NCI-H510A treated with DMSO at 0.1 percent for 48 hours (cell line): Measurements from ENCODE around the gene RCAN2.
"Not testable (repeated sequence)": the region's sequence is repeated elsewhere in the genome, so short reads cannot be mapped to it uniquely, and the experiment has no call there.

Source experiments
- DNase-seq: peaks from one replicate; lab custom pipeline; 2025; lab: John Stamatoyannopoulos, UW

Gene RCAN2

DNA sequence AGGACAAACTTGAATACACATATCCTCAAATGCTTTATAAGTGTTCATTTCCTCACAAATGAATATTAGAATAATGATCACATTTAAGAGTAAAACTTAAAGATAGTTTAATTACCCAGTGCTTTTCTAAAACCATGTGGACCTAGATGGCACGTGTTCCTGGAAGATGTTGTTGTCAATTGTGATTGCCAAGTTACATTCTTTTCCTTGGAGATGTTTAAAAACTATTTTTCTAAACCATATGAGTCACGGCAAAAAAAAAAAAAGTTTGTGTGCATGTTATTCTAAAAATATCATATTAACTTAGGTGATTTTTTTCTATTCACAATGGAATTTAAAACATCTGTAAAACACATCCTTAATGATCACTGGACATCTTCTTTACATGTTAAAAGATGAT is 51.1 kb downstream of the RCAN2 start:
- DNase-seq: no peak

DNA sequence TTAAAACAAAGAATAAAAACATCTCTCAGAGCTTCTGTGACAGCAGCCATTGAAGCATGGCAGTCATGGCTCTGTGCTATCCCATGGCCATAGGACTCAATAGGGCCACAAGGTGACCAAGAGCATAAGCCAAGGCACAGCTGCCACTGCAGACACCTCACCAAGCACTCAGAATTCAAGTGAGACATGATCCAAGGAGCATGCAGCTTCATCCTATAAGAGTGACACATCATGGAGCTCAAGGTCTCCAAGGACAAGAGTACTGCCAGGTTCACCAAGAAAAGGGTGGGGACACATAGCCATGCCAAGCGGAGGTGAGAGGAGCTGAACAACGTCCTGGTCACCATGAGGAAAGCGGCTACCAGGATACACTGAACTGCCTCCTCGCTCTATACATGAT is 53.0 kb downstream of the RCAN2 start:
- no peak for DNase-seq

DNA sequence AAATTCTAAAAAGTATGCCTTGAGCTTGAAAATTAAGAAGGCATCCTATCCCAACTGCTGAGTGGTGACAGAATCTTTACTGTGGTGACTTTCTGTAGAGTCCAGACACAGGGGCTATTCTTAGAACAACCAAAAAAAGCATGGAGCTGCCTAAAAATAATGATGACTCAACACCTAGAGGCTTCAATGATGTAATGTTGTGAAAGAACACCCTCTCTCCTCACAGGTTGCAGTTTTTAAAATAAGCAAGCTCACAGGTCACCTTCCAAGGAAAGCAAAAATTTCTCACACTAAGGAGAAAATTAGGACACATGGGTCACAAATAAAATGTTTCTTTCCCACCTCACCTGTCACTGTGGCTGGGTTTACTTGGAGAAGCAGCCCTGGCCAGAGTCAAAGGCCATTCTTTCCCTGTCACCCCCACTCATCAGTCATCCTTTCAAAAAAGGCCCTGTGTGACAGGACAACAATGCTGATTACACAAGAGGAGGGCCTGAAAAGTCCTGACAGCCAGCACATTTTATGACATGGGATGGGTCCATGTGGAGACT is 53.5 kb downstream of the RCAN2 start:
- DNase-seq: no peak

DNA sequence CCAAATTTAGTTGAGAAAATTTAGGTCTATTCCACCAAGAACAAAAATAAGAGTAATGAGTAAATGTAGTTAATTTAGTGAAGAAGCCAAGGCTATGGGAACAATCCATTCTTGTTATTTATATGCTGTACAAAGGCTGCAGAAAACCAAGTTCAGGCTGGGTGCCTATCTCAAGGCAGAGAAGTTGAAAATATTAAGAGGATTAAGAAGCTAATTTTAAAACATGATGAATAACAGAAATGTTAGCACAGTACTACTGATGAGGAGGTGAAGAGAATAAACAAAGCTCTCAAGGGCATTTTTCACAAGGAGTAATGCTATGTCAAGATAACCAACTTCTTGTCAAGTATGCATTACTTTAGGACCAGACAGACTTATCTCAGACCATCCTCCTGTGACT is 68.6 kb downstream of the RCAN2 start:
- no peak for DNase-seq

DNA sequence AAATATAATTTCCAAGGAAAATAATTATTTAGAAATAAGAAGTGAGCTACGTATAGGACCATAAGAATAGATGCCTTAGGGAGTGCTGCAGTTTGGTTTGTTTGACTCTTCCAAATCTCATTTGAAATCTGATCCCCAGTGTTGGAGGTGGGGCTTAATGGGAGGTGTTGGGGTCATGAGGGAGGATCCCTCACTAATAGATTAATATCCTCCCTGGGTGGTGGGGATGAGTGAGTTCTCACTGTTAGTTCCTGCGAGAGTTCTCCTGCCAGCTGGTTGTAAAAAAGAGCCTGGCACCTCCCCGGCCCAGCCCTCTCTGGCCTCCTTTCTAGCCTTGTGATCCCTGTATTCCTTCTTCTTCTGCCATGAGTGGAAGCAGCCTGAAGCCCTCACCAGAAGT is 69.3 kb downstream of the RCAN2 start:
- DNase-seq: no peak

DNA sequence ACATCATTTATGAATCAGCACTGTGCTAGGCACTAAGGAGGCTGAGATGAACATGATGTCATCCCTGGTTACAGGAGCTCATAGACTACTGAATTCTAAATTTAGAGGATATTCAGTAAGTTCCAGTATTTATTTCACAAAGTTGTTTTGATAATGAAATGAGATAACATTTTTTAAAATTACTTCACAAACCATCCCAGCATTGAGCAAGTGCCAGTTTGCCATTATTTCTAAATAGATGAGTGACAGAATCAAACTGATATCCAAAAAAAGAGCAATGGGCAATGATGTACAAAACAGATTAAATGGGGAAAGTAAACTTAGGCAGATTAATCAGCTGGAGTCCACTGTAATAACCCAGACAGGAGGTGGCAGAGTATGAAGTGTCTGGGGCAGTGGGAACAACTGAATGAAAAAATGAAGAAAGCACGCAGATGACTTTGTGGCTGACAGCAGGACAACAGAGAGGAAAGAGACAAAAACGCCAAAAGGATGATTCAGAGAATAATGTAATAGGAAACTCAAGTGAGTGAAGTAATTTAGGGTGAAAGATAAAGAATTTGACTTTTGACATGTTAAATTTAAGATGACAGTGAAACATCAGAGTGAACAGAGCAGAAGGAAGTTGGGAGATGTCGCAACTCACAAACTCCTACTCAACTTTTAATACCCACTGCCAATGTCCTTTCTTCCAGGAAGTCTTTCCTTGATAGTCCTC is 70.2 kb downstream of the RCAN2 start:
- no peak for DNase-seq

DNA sequence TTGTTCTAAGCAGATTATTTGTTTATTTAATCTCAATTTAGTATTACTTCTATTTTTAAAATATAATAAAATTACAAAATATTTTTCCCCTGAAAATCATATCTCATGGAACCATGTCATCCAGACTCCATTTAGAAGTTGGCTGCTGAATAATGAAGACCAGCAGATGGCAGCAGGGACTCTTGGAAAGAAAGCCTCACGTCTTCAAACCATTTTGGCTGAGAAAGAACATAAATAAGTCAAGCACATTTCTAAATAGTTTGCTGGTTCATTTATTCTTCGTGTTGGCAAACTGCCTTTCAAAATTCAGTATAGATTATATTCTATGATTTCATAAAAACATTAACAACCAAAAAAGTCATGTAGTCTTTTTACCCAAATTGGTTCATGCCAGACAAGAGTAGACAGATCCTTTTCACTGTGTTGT is 71.7 kb downstream of the RCAN2 start:
- peak; percentile 68 for DNase-seq

DNA sequence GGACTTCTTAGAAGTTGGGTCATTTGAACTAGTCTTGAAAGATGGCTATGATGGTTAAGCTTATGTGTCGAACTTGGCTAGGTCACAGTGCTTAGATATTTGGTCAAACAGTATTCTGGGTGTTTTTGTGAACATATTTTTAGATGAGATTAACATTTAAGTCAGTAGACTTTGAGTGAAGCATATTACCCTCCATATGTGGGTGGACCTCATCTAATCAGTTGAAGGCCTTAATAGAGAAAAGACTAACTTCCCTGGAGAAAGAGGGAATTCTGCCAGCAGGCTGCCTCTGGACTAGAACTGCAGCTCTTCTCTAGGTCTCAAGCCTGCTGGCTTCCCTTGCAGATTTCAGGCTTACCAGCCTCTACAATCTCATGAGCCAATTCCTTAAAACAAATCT is 76.9 kb downstream of the RCAN2 start:
- DNase-seq: no peak

DNA sequence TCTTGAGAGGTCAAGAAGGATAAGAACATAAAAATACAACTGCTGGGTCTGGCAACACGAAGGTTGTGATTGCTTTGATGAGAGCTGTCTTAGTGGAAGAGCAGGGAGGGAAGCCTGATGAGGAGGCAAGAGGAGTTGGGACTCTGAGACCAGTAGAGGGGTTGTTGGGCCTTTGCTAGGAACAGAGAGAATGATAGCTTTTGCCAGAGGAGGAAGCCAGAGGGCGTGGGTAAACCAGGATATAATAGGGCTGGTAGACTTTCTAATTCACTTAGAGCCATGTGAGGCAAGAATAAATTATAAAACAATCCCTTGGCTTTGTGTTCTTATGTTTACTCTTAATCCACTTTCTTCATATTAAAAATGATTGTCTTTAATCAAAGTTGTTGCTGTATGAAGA is 78.6 kb downstream of the RCAN2 start:
- DNase-seq: no peak

DNA sequence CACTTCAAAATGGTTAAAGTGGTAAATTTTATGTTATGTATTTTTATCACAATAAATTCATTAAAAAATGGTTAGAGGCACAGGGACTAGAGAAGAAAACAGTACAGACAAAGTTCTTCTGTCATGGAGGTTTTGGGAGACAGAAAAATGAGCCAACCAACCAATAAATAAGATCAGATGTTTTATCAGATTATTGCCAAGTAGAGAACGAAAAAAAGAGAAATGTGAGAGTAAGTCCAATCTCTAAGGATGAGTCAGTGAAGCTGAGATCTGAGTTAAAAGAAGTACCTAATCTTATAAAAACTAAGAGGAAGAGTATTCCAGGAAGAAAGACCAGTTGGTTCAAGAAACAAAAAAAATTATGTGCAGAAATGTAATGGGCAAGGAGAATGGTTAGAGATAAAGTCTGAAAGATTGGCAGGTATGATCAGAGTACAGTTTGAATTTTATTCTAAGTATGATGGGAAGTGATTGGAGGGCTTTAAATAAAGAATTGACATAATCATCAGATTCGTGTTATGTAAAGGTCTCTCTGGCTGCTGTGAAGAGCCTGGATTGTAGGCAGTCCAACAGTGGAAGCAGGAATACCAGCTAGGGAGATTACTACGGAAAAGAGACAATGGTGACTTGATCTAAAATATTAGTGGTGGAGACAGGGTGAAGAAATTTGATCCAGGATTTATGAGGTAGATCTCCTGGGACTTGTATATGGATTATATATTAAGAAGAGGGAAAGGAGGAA is 79.6 kb downstream of the RCAN2 start:
- DNase-seq: no peak

DNA sequence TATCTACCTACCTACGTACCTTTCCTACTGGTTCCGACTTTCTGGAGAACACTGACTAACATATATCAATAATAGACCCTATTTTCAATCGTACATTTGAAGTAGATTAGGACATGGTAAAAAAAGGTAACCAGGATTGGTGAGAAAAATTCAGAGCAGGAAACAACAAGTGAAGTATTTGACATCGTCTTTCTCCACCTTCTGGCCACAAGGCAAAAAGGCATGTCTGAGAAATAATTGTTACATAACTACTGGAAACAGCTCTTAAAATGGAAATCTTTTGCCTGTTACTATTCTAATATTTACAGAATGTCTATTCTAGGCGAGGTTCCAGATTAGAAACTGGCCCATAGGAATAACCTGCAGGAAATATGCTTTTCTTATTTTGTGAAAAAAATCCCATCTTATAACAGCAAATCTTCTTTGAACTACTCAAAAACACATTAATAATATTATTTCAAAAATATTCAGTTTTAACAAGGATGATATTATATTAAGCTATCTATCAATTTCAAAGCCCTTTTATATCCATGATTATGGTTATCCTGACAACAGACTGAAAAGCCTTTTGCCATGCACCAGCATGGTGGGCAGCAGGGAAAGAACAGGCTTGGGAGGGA is 80.8 kb downstream of the RCAN2 start:
- peak; percentile 81 for DNase-seq

DNA sequence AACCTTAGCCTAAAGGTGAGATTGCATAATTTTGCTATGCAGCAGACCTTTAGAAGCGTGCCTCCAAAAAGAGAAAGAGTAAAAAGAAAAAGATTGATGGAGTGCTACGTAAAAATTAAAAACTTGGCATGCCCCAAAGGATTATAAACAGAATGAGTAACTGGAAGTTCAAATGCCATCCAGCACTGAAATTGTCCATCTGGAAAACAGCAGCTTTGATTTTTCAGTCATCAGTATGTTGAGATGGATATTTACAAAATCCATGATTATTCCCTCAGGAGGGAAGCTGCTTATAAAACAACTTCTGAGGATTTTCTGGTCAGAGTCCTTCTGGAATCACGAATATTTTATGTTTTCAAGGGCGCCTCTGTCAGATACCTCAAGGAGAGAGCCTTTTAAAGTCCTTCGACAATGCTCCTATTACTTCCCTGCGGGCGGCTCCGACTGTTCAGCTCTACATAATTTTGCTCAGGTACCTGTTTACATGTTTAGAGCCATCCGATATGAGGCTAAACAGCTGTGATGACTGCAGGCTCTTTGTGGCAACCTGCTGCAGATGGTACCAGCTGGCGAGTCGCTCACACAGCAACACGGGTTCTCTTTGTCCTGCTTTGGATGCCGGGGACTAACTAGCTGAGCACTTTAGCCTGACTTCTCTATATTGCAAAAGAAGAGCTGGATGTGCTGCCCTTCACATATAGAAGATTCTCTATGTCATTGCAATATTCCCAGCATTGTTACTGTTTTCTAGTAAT is 83.3 kb downstream of the RCAN2 start:
- DNase-seq: peak; percentile 53

DNA sequence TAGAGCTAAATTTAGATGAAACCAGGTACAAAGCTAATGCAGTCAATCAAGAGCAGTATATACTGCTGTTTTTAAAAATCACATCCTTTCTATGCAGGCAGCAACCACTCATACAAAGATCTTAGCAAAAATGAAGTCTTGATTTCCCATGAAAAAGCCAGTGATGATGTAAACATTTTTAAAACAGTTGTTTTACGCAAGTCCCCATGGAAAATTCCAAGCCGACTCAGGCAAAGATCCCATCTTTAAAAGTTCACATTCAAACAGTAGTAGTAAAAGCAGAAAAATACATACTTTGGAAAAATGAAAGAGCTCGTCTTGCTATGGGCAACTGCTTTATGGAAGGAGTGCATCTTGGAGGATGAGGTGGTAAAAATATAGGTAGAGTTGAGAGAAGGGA is 84.0 kb downstream of the RCAN2 start:
- no peak for DNase-seq

DNA sequence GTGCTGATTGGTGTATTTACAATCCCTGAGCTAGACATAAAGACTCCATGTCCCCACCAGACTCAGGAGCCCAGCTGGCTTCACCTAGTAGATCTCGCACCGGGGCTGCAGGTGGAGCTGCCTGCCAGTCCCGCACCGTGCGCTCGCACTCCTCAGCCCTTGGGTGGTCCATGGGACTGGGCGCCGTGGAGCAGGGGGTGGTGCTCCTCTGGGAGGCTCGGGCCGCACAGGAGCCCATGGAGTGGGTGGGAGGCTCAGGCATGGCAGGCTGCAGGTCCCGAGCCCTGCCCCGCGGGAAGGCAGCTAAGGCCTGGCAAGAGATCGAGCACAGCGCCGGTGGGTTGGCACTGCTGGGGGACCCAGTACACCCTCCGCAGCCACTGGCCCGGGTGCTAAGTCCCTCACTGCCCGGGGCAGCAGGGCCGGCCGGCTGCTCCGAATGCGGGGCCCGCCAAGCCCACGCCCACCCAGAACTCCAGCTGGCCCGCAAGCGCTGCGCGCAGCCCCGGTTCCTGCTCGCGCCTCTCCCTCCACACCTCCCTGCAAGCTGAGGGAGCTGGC is 85.5 kb downstream of the RCAN2 start:
- not testable (repeated sequence) for DNase-seq

DNA sequence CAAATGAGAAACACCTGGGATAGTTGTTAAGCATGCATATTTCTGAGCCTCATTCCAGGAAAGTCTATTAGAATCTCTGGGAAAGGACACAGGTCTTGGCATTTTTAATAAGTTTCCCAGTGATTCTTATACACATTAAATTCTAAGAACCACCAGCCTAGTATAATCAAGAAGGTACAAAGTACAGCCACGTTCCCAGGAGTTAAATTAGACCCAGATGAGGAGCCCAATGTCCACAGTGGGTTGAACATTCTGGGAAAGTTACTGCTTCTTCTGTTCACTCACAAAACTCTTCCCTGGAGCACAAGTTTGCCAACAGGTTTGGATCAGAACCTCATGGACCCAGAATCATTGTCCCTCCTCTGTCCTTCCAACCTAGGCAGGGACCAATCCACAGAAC is 90.4 kb downstream of the RCAN2 start:
- DNase-seq: no peak

DNA sequence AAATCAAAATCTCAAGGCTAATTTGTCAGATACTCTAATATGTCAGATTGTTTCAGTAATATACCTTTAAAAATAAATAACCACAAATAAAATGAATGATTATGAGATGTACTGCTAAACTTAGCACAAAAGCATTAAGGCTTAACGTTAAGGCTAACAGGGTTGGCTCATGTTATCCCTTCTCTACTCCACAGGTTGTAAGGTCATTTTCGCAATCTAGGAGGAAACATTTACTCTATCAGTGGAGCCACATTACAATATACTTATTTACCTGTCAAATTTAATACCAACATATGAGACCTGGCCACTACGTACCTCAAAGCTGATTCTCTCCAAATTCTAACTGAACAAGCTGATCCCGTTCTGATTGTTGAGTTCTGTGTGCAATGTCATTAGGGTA is 95.7 kb downstream of the RCAN2 start:
- DNase-seq: no peak

DNA sequence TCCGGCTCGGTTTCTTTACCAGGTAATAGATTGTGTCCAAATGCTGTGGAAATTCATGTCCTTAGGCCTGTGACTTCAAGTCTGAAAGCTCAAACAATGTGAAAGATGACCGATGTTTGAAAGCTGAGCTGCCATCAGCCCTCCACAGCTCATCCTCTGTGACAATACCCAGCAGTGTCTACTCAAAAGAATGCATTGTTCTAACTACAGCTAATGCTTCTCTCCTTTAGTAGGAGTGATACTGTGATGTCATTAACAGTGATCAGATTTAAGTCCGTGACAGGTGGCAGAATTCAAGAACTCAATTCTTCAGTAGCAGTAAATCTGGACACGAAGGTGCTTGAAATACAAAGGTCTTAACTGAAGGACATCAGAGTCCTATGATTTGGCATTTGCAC is 97.3 kb downstream of the RCAN2 start:
- DNase-seq: no peak

DNA sequence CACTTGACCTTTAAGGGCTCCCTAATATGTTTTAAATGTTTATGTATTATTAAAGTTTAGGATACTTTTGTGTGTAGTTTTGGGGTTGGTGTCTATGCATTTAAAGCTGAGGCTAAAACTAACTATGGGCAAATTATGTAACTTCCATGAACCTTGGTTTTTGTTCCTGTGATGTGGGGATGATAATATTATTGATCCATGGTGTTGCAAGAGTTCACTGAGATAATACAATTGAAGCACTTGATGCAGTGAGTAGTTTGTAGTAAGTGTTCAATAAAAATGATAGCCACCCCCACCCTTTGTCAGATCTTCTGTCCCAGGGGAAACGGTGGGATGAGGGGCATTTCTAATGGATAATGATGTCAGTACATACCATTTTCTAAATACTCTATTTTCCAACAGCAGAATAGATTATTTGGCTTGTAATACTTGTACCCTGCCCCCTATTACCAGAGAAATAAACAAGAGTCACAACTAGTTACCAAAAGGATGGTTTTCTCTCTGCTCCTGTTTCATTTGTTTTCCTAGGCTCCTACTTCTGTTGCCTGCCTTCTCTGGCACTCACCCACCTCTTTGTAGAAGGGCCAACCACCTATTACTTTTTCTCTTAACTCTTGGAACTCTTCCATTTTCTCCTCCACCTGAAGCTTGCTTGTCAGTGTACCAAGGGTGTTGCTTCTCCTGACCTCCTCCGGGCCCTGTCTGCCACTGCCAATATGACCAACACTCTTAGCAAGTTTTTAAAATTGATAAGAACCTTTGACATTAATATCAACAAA is 97.9 kb downstream of the RCAN2 start:
- no peak for DNase-seq

DNA sequence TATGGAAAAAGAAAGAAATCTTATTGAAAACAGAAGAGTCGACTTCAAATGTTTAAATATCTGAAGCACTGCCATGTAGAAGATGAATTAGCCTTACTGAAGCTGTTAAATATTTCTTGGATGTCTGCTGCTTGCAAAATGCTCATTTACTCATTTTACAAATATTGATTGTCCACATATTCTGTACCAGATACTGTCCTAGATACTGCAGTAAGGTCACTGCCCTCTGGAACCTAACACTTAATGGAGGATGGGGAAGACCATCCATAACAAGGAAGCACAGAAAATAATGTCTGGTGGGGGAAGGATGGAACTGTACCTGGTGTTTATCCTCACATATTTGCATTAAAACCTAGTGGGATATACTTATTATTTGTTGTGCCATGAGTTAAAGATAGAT is 99.0 kb downstream of the RCAN2 start:
- no peak for DNase-seq

DNA sequence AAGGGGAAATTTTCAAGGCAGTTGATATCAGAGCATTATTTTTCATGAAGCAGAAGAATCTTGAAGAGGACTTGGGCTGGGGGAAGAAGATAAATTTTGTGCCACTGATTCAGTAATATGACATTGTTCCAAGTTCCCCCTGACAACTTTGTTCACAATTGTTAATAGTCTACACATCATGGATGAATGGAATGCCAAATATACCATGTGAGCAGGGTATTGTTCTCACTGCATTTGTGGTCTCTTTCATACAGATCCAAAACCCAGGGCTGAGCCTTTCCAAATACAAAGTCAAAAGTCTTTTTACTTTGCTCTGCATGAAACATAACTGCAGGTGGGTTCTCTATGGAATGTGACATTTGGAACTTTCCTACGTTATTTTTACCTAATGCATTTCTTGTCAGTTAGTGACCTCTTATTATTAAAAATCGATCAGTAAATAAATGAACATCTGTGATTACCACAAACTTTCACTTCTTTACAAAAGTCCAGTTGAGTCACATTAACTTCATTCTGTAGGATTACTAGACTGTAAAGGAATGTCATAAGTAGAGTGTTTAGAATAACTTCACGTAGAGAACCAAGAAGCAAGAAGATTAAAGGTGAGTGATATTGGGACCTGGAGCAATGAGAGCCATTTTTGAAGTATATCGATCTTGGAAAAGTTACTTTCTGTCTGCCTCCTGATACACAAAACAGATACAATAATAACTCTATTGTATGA is 100.9 kb downstream of the RCAN2 start:
- no peak for DNase-seq
